ENCODE measurements around the gene RIMBP2. TPM values are rescaled to one million over a fixed set of nuclear protein-coding genes. Genes with fewer than 3 reads are reported as not detected.

The RIMBP2 gene
- total RNA-seq, 1 donor from 2014 or later: 0.99 TPM

GRCh38 chr12:130712346-130713065 lies 3.6 kb downstream of the RIMBP2 start:
- Mint-ChIP-seq H3K4me3 (no peak overlapping the region), H3K27ac (no peak overlapping the region), H3K36me3 (no peaks in the 10 kb centered on the region), H3K9me3 (no peaks in the 10 kb centered on the region), H3K4me1 (peaks cover 41% of the 10 kb centered on the region), H3K27me3 (ENCODE audit: insufficient read depth, low read depth) (peaks cover 23% of the 10 kb centered on the region)
- Histone ChIP-seq H3K4me3 (no peak overlapping the region), H3K9me3 (ENCODE audit: low read depth) (no peaks in the 10 kb centered on the region), H3K27me3 (peaks cover 65% of the 10 kb centered on the region), H3K9ac (no peak overlapping the region), H2AFZ (replicated peaks) (no peak overlapping the region), H3K36me3 (no peaks in the 10 kb centered on the region), H3K4me1 (peaks cover 35% of the 10 kb centered on the region), H3K27ac (no peak overlapping the region), H3K4me2 (no peak overlapping the region), H4K20me1 (ENCODE audit: low read depth) (peaks cover 5% of the 10 kb centered on the region), H3F3A (ENCODE audit: low read depth) (peaks cover 13% of the 10 kb centered on the region), H3K79me2 (ENCODE audit: low read depth) (no peaks in the 10 kb centered on the region)
- DNase-seq (ENCODE audit: low spot score): no peak
- TF ChIP-seq CTCF (IDR thresholded peaks at IDR 0.05) (no peak), EZH2phosphoT487 (IDR thresholded peaks at IDR 0.05) (no peak), EZH2 (IDR thresholded peaks at IDR 0.05) (no peak)

GRCh38 chr12:130711756-130712155 lies 4.3 kb downstream of the RIMBP2 start:
- Mint-ChIP-seq H3K36me3 (no peaks in the 10 kb centered on the region), H3K4me1 (peaks cover 35% of the 10 kb centered on the region), H3K27me3 (ENCODE audit: insufficient read depth, low read depth) (peaks cover 22% of the 10 kb centered on the region), H3K9me3 (no peaks in the 10 kb centered on the region), H3K4me3 (no peak overlapping the region), H3K27ac (no peak overlapping the region)
- Histone ChIP-seq H3K36me3 (no peaks in the 10 kb centered on the region), H2AFZ (replicated peaks) (no peak overlapping the region), H3F3A (ENCODE audit: low read depth) (peaks cover 12% of the 10 kb centered on the region), H3K9ac (no peak overlapping the region), H3K27me3 (peaks cover 57% of the 10 kb centered on the region), H3K4me1 (peaks cover 28% of the 10 kb centered on the region), H3K27ac (no peak overlapping the region), H3K4me2 (no peak overlapping the region), H4K20me1 (ENCODE audit: low read depth) (peaks cover 5% of the 10 kb centered on the region), H3K4me3 (no peak overlapping the region), H3K9me3 (ENCODE audit: low read depth) (no peaks in the 10 kb centered on the region), H3K79me2 (ENCODE audit: low read depth) (no peaks in the 10 kb centered on the region)
- DNase-seq (ENCODE audit: low spot score): no peak
- TF ChIP-seq CTCF (IDR thresholded peaks at IDR 0.05) (no peak), EZH2phosphoT487 (IDR thresholded peaks at IDR 0.05) (no peak), EZH2 (IDR thresholded peaks at IDR 0.05) (no peak)

GRCh38 chr12:130710733-130711080 lies 5.4 kb downstream of the RIMBP2 start:
- H3K4me3 Mint-ChIP-seq: peak overlapping the region; percentile 16
- Histone ChIP-seq H3K36me3 (no peaks in the 10 kb centered on the region), H3K4me2 (no peak overlapping the region), H3K4me1 (peaks cover 27% of the 10 kb centered on the region), H3K27ac (no peak overlapping the region), H3F3A (ENCODE audit: low read depth) (peaks cover 4% of the 10 kb centered on the region), H4K20me1 (ENCODE audit: low read depth) (peaks cover 5% of the 10 kb centered on the region), H2AFZ (replicated peaks) (no peak overlapping the region), H3K4me3 (no peak overlapping the region), H3K9me3 (ENCODE audit: low read depth) (no peaks in the 10 kb centered on the region), H3K79me2 (ENCODE audit: low read depth) (no peaks in the 10 kb centered on the region), H3K9ac (no peak overlapping the region), H3K27me3 (peaks cover 48% of the 10 kb centered on the region)
- H3K4me1 Mint-ChIP-seq: peaks cover 35% of the 10 kb centered on the region
- H3K27ac Mint-ChIP-seq: no peak overlapping the region
- H3K27me3 Mint-ChIP-seq (ENCODE audit: insufficient read depth, low read depth): peaks cover 25% of the 10 kb centered on the region
- TF ChIP-seq EZH2 (IDR thresholded peaks at IDR 0.05) (no peak), CTCF (IDR thresholded peaks at IDR 0.05) (no peak)
- H3K36me3 Mint-ChIP-seq: no peaks in the 10 kb centered on the region
- DNase-seq (ENCODE audit: low spot score): no peak
- H3K9me3 Mint-ChIP-seq: no peaks in the 10 kb centered on the region
